Activated CD8-positive, alpha-beta memory T cell treated with anti-CD3 and anti-CD28 coated beads for 24 hours (primary cell): ENCODE measurements around the gene TUBB2A.
"Not testable (repeated sequence)": the region's sequence is repeated elsewhere in the genome, so short reads cannot be mapped to it uniquely, and the experiment has no call there.

Experiments
- DNase-seq: peaks from one replicate; pipeline ENCODE4 v3.0.0-alpha.2; 2020

TUBB2A gene

GRCh38 chr6:3179945-3180344 is 22.6 kb upstream of the TUBB2A start:
- DNase-seq, result not testable (repeated sequence)

- not testable (repeated sequence) for DNase-seq
These were observed 21.3 kb upstream of the TUBB2A start for GRCh38 chr6:3178666-3179065.

- DNase-seq, result no peak
These were observed 19.4 kb upstream of the TUBB2A start for GRCh38 chr6:3176562-3177355.

DNA sequence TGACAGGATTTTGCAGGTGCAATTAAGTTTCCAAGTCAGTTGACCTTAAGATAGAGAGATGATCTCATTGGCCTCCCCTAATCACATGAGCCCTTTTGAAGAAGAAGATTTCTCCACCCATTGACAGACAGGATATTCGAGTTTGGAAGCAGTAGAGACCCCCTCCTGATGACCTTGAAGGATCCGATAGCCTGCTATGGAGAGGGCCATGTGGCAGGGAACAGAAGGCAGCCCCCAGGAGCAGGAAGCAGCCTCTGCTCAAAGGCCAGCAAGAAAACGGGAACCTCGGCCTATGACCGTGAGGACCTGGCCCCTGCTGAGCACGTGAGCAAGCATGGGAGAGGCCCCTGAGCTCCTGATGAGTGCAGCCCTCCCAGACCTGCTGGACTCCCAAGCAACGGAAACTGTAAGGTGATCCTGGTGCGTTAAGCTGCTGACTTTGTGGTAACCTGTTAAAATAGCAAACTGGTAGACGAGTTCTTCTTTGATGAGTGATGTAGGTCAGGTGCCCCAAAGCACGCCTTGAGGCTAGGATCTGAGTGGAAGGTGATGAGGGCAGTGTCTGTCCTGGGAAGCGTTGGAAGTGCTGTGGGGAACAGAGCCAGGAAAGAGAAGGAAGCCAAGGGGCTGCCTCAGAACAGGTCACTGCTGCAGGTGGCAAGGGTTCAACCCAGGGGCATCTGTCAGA is 18.5 kb upstream of the TUBB2A start:
- no peak for DNase-seq

- DNase-seq, result not testable (repeated sequence)
These were observed 16.3 kb upstream of the TUBB2A start for GRCh38 chr6:3173636-3174089.

- DNase-seq, result not testable (repeated sequence)
These were observed 15.4 kb upstream of the TUBB2A start for GRCh38 chr6:3172789-3173188.

DNA sequence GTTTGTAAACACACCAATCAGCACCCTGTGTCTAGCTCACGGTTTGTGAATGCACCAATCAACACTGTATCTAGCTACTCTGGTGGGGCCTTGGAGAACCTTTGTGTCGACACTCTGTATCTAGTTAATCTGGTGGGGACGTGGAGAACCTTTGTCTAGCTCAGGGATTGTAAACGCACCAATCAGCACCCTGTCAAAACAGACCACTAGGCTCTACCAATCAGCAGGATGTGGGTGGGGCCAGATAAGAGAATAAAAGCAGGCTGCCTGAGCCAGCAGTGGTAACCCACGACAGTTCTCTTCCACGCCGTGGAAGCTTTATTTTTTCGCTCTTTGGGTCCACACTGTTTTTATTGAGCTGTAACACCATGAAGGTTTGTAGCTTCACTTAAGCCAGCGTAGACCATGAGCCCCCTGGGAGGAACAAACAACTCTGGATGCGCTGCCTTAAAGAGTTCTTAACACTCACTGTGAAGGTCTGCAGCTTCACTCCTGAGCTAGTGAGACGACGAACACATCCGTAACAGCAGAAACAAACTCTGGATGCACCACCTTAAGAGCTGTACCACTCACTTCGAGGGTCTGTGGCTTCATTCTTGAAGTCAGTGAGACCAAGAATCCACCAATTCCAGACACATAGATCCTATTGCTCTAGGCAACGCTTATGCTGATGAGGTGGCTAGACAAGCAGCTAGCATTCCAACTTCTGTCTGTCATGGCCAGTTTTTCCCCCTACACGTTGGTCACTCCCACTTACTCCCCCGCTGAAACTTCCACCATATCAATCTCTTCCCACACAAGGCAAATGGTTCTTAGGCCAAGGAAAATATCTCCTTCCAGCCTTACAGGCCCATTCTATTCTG is 14.2 kb upstream of the TUBB2A start:
- not testable (repeated sequence) for DNase-seq

GRCh38 chr6:3170676-3171075 is 13.3 kb upstream of the TUBB2A start:
- DNase-seq, result not testable (repeated sequence)

- DNase-seq, result not testable (repeated sequence)
These were observed 10.7 kb upstream of the TUBB2A start for GRCh38 chr6:3168046-3168445.

- not testable (repeated sequence) for DNase-seq
These were observed 9.3 kb upstream of the TUBB2A start for GRCh38 chr6:3166535-3167225.

DNA sequence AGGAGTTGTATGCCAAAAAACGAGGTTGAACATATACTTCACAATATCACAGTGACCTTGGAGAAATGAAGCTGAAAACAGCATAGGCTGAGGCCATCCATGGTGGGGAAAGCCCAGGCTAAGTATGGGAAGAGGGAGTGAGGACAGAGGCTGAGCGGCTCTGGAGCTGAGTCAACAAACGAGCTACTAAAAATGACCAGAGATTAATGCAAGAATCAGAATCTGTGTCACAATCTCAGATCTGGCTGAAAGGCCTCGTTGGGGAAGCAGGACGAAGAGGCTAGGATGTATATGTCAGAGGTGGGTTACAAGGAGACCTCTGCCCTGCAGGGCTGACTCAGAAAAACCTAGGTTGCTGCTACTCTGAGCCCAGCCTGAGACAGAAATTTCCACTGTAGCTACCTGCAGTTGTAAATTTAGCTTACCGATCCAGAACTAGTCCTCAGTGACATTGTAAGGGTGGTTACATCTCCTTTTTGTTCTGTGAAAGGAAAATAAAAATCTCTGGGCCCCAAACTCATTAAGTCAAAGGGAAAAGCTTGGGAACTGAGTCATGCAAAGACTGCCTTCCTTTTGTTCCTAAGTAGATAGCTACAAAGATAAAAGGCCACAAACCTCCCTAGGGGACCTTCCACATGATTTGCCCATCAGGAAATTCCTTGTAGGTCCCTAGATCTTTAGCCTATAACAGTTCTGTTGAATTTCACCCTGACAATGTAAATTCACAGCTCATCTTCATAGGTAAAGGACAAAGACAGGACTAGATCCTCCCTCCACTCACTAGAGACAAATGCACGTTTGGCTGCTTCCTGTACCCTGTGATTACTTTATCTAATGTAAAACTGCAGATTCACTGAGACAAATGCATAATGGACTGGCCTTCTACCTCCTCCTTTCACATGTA is 8.5 kb upstream of the TUBB2A start:
- no peak for DNase-seq

- no peak for DNase-seq
These were observed 7.0 kb upstream of the TUBB2A start for GRCh38 chr6:3164388-3164787.

DNA sequence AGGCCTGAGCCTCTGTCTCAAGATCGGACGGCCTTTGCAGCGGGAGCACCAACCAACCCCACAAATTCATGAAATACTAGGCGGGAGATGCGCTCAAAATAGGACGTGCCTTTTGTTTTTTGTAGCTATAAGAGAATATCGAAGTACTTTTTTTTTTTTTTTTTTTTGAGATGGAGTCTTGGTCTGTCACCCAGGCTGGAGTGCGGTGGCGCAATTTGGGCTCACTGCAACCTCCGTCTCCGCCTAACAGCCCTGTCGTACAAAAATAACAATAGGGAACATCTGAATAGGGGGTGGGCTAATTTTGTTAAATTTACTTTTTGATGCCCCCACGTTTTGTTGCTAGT is 5.9 kb upstream of the TUBB2A start:
- DNase-seq, result no peak

DNA sequence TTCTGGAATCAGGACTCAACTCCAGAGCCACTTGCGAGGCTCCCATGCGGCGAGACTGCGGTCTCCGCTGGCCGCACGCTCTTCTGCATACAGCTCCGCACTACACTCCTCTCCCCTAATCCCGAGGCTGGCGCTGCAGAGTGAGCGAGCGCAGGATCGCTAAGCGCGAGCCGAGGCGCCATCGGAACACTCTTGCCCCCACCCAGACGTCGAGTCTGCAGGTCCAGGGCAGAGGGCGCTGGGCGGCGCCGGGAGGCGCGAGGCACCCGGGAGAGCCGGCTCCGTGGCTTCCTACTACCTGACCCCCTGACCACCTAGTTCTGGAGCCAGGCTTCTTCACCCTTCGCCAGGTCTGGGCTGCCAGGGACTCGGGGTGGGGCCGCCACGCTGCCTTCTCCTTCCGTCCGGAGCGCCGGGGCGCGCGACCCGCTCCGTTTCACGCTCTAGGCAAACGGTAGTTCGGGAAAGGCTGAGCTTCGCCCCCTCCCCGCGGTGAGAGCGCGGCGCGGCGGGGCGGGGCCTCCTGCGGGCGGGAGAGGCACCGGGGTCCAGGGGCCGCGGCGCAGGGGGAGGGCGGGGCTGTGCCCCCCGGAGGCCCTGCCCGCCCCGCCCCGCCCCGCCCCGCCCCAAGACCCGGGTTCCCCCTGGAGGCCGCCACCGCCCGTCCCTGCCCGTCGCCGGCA is 5.4 kb upstream of the TUBB2A start:
- DNase-seq, result peak; percentile 87

DNA sequence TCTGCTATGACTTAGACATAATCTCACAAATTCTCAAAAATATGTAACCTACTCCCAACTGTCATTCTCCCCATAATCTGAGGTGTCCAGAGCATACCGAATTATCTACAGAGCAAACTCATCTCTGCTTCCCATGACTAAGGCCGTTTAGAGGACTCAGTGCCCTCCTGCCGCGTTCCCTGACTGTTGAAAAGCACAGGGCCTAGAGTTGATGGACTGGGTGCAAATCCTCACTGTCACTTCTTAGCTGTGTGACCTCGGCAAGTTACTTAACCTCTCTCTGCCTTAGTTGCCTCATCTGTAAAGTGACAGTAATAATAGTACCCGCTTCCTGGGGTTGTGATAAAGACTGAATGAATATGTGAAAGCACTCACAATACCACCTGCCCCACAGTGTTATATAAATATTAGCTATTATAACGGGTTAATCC is 4.7 kb upstream of the TUBB2A start:
- DNase-seq, result no peak

DNA sequence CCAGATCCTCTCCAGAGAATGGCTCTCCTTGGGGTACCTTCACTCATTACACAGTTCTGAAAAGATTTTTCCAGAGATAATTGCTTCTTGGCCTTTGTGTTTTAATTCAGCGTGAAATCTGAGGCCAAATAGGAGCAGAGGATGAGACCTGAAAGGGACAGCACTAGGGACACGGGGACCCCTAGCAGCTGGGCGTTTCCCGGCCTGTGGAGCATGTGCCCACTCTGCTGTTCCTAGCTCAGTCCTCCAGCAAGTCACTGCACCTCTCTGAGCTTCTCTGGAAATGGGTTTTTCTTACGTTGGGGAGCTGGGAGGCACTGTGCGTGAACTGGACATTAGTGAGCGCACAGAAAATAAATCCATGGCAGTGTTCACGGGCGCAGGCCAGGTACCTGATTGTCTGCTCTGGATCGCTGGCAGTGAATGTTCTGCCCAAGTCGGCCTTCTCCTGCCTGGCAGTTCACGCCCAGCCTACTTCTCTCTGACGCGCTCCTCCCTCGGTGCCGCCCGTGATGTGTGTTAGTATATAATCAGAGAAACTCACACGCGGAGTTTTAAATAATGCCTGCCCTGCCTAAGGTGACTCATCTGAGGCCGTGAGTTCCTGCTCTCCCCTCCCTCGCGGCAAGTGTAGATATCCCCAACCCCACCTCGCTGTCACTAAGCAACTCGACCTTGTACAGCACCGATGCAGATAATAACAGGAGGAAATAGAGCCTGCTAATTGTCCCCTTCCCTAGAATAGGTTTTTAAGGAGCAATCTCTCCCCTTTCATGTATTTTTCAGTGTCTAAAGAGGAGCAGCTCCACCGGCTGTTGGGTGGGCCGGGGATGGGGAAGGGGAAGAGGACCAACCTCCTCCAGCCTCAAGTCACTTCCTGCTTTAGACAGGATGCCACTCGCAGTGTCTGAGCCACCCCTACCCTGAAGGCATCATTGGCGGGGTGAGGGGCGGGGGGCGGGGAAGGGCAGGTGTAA is 2.7 kb upstream of the TUBB2A start:
- peak; percentile 67 for DNase-seq

DNA sequence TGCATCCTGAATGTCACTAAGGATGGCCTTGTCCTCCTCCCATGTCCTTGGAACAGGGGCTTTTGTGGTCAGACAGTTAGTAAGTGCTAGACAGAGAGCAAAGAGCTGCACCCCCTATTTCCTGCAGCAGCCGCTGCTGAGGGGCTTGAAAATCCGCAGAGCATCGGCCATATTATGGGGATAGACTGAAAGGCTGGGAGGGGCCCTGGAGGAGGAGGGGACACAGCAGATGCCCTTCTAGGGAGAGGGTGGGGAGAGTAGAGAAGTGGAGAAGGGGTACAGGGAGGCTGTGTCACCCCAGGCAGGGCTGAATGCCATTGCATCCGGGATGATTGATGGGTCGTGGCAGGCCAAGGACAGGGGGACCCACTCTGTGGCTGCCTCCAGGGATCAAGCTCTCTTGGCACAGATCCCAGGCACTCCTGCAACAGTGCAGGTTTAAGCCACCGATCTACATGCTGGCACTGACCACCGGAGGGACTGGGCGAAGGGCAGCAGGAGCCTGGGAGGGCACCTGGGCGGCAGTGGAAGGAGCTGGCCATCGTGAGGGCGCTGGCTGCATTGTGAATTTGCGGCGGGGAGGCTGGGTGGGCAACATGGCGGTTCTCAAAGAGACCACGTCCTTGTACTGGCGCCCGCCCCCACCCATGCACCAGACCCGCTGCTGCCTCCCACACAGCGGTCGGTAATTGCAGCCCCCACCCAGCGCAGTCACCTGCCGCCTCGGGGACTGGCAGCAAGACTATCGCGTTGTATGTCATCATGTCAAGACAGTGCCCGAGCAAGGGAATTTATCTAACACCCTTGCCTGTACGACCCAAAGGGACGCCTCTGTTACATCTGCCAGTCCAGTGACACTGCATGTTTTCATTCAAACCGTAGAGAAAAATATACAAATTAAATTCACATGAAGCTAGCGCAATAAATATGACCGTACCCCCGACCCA is 887 bp downstream of the TUBB2A start:
- peak; percentile 71 for DNase-seq

DNA sequence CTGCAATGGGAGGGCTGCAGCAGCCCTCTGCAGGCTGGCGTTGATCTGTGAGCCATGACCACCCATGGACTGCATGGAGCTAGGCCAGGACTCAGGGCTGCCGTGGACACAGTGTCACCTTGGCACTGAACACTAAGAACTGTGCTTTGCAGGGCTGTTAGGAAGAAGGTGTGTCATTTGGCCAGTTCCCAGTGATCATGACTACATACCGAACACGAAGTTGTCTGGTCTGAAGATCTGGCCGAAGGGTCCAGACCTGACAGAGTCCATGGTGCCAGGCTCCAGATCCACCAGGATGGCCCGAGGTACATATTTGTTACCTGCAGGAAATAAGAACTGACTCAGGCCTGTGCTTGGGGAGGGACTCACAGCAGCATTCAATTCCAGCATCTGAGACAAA is 1.9 kb downstream of the TUBB2A start:
- DNase-seq, result not testable (repeated sequence)

DNA sequence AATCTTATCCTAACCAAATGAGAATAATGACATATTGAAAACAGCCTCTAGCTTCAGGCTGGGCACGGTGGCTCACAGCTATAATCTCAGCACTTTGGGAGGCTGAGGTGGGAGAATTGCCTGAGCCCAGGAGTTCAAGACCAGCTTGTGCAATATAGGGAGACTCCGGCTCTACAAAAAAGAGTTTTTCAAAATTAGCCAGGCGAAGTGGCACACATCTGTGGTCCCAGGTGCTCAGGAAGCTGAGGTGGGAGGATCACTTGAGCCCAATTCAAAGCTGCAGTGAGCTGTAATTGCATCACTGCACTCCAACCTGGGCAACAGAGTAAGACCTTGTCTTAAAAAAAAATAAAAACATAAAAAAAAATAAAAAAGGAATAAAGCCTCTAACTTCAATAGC is 4.7 kb downstream of the TUBB2A start:
- no peak for DNase-seq
